K562 (cell line): Measurements from ENCODE around the gene MYOM1.

Experiments used
- CTBP1 ChIP-seq: fragments of 450-650 bp; IDR thresholded peaks from 2 replicates; pipeline ENCODE4 v1.6.1; 2016; ENCODE audit warnings: borderline replicate concordance
- HBP1 ChIP-seq: fragments of 450-650 bp; formaldehyde crosslinking; IDR thresholded peaks from 2 replicates; pipeline ENCODE4 v1.4.0; 2022; ENCODE audit warnings: missing genetic modification characterization
- HMG20B ChIP-seq: fragments of 250-450 bp; sonication (Bioruptor Pico); IDR thresholded peaks from 2 replicates; pipeline ENCODE4 v1.5.0; 2021; ENCODE audit warnings: mild to moderate bottlenecking
- MCM7 ChIP-seq, 2 experiments: fragments of 450-650 bp; IDR thresholded peaks; 2 replicates each; pipeline ENCODE4 v1.6.1; 2016 to 2018
- POLR2A ChIP-seq: fragments of 450-650 bp; conservative IDR thresholded peaks from 2 replicates; pipeline ENCODE4 v1.6.1; 2016
- POLR2AphosphoS5 ChIP-seq: IDR thresholded peaks from 2 replicates; pipeline ENCODE4 v1.6.1; 2011; ENCODE audit warnings: mild to moderate bottlenecking, low read depth, low read length, moderate library complexity; ENCODE audit not compliant: control insufficient read depth, insufficient read depth
- POLR2G ChIP-seq: fragments of 200-400 bp; formaldehyde crosslinking; IDR thresholded peaks from 2 replicates; pipeline ENCODE4 v1.6.1; 2017; ENCODE audit warnings: low read depth, mild to moderate bottlenecking, antibody characterized with exemption, low read length, moderate library complexity
- PTBP1 ChIP-seq: fragments of 200-400 bp; formaldehyde crosslinking; IDR thresholded peaks from 2 replicates; pipeline ENCODE4 v1.6.1; 2017; ENCODE audit warnings: low read depth, low read length
- ZNF324 ChIP-seq: fragments of 250-450 bp; sonication (Bioruptor Pico); IDR thresholded peaks from 2 replicates; pipeline ENCODE4 v1.4.0; 2020; ENCODE audit warnings: mild to moderate bottlenecking
- TF ChIP-seq, protein P1 (sequence below), 2 experiments: fragments of 450-650 bp; formaldehyde crosslinking in 1 of 2; IDR thresholded peaks; 2 replicates each; pipeline versions ENCODE4 v1.4.0 to v1.6.1; 2014 to 2020; ENCODE audit warnings: mild to moderate bottlenecking in 2 of 2, borderline replicate concordance in 1 of 2, low read depth in 1 of 2
- TF ChIP-seq, protein P2 (sequence below): sonication (generic); formaldehyde crosslinking; IDR thresholded peaks from 2 replicates; pipeline ENCODE4 v1.5.0; 2020; ENCODE audit warnings: missing genetic modification reagents
- TF ChIP-seq, protein P3 (sequence below), 3 experiments: IDR thresholded peaks in 2 of 3; conservative IDR thresholded peaks in 1 of 3; 2 replicates each; pipeline ENCODE4 v1.5.1; 2011 to 2012; ENCODE audit warnings: low read length in 3 of 3, mild to moderate bottlenecking in 3 of 3, control low read depth in 2 of 3, improper control_type of control experiment in 1 of 3, inconsistent platforms in 1 of 3, low read depth in 1 of 3, mixed read lengths in 1 of 3, moderate library complexity in 1 of 3; ENCODE audit not compliant: insufficient read depth in 2 of 3

DNA sequence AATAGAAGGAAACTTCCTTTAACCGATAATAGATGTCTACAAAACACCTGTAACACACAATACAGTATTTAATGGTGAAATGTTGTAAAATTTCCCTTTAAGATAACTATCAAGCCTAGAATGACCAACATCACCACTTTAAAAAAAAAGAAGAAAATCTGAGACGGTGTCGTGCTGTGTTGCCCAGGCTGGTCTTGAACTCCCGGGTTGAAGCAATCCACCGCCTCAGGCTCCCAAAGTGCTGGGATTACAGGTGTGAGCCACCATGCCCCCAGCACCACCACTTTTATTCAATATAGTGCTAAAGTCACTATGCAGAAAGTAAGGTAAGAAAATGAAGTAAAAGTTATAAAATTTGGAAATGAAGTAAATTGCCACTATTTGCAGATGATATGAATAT is 96.9 kb downstream of the MYOM1 start:
- no peak for TF ChIP-seq MCM7 (IDR thresholded peaks at IDR 0.05)
- no peak for TF ChIP-seq ZNF324 (CRISPR knock-in tag)
- no peak for TF ChIP-seq HBP1 (CRISPR knock-in tag)
- no peak for TF ChIP-seq PTBP1
- TF ChIP-seq, protein P1, sequence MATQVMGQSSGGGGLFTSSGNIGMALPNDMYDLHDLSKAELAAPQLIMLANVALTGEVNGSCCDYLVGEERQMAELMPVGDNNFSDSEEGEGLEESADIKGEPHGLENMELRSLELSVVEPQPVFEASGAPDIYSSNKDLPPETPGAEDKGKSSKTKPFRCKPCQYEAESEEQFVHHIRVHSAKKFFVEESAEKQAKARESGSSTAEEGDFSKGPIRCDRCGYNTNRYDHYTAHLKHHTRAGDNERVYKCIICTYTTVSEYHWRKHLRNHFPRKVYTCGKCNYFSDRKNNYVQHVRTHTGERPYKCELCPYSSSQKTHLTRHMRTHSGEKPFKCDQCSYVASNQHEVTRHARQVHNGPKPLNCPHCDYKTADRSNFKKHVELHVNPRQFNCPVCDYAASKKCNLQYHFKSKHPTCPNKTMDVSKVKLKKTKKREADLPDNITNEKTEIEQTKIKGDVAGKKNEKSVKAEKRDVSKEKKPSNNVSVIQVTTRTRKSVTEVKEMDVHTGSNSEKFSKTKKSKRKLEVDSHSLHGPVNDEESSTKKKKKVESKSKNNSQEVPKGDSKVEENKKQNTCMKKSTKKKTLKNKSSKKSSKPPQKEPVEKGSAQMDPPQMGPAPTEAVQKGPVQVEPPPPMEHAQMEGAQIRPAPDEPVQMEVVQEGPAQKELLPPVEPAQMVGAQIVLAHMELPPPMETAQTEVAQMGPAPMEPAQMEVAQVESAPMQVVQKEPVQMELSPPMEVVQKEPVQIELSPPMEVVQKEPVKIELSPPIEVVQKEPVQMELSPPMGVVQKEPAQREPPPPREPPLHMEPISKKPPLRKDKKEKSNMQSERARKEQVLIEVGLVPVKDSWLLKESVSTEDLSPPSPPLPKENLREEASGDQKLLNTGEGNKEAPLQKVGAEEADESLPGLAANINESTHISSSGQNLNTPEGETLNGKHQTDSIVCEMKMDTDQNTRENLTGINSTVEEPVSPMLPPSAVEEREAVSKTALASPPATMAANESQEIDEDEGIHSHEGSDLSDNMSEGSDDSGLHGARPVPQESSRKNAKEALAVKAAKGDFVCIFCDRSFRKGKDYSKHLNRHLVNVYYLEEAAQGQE (IDR thresholded peaks at IDR 0.05; ENCODE audit: borderline replicate concordance), result no peak
- TF ChIP-seq, protein P1 (CRISPR knock-in tag; IDR thresholded peaks at IDR 0.05; ENCODE audit: low read depth), result no peak
- no peak for TF ChIP-seq POLR2A
- TF ChIP-seq, protein P2, sequence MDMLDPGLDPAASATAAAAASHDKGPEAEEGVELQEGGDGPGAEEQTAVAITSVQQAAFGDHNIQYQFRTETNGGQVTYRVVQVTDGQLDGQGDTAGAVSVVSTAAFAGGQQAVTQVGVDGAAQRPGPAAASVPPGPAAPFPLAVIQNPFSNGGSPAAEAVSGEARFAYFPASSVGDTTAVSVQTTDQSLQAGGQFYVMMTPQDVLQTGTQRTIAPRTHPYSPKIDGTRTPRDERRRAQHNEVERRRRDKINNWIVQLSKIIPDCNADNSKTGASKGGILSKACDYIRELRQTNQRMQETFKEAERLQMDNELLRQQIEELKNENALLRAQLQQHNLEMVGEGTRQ (CRISPR knock-in tag), result no peak
- no peak for TF ChIP-seq CTBP1
- no peak for TF ChIP-seq POLR2AphosphoS5
- TF ChIP-seq, protein P3, sequence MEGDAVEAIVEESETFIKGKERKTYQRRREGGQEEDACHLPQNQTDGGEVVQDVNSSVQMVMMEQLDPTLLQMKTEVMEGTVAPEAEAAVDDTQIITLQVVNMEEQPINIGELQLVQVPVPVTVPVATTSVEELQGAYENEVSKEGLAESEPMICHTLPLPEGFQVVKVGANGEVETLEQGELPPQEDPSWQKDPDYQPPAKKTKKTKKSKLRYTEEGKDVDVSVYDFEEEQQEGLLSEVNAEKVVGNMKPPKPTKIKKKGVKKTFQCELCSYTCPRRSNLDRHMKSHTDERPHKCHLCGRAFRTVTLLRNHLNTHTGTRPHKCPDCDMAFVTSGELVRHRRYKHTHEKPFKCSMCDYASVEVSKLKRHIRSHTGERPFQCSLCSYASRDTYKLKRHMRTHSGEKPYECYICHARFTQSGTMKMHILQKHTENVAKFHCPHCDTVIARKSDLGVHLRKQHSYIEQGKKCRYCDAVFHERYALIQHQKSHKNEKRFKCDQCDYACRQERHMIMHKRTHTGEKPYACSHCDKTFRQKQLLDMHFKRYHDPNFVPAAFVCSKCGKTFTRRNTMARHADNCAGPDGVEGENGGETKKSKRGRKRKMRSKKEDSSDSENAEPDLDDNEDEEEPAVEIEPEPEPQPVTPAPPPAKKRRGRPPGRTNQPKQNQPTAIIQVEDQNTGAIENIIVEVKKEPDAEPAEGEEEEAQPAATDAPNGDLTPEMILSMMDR (IDR thresholded peaks at IDR 0.05 in 2 of 3, conservative IDR thresholded peaks at IDR 0.05 in 1 of 3; ENCODE audit: insufficient read depth in 2 of 3, low read depth in 1 of 3, low read length in 3 of 3), result no peak
- no peak for TF ChIP-seq HMG20B (CRISPR knock-in tag)
- TF ChIP-seq POLR2G, result no peak
